MCF 10A (cell line): ENCODE results near the gene FREM1. TPM values are rescaled to one million over a fixed set of nuclear protein-coding genes. Genes with fewer than 3 reads are reported as not detected.

Source experiments
- BruUV-seq: library from RNA; stranded (reverse); fragments of 400-500 nt; replicated peaks from 2 replicates; lab custom pipeline; 2021; lab: Mats Ljungman, UMichigan
- CTCF ChIA-PET: fragments of 300-600 bp; sonication (Branson Sonifier 250); formaldehyde crosslinking; extraction: SDS; loops from one replicate; lab custom pipeline; 2021; ENCODE audit warnings: antibody characterized with exemption, inconsistent platforms; lab: Yijun Ruan, JAX
- POLR2A ChIA-PET: fragments of 300-600, 350-650 bp; sonication (Branson Sonifier 250); formaldehyde crosslinking; extraction: SDS; loops from one replicate; lab custom pipeline; 2020; ENCODE audit warnings: antibody characterized with exemption, inconsistent platforms; lab: Yijun Ruan, JAX
- DNase-seq: peaks from one replicate; pipeline ENCODE4 v3.0.0-alpha.2; 2018; ENCODE audit not compliant: unreplicated experiment
- H3K27ac Mint-ChIP-seq: one replicate; pipeline ENCODE4 v1.8.0; 2022; ENCODE audit warnings: mild to moderate bottlenecking, low read depth, mixed read lengths; ENCODE audit not compliant: unreplicated experiment
- H3K27me3 Mint-ChIP-seq: one replicate; pipeline ENCODE4 v1.8.0; 2022; ENCODE audit warnings: mixed read lengths; ENCODE audit not compliant: insufficient read depth, unreplicated experiment
- H3K36me3 Mint-ChIP-seq: one replicate; pipeline ENCODE4 v1.8.0; 2022; ENCODE audit warnings: mild to moderate bottlenecking, moderate library complexity, mixed read lengths; ENCODE audit not compliant: insufficient read depth, unreplicated experiment
- H3K4me1 Mint-ChIP-seq: one replicate; pipeline ENCODE4 v1.8.0; 2022; ENCODE audit warnings: mixed read lengths; ENCODE audit not compliant: insufficient read depth, unreplicated experiment
- H3K4me3 Mint-ChIP-seq: one replicate; pipeline ENCODE4 v1.8.0; 2022; ENCODE audit warnings: mild to moderate bottlenecking, moderate library complexity, mixed read lengths; ENCODE audit not compliant: unreplicated experiment
- H3K9me3 Mint-ChIP-seq: one replicate; pipeline ENCODE4 v1.8.0; 2022; ENCODE audit warnings: mixed read lengths; ENCODE audit not compliant: unreplicated experiment
- intact Hi-C: fragments of 100-400 bp; cut with micrococcal nuclease; formaldehyde crosslinking; loops from 2 replicates; pipeline ENCODE4 v1.14.1; 2022
- total RNA-seq: library from RNA; stranded (reverse); gene quantifications from 2 replicates; pipeline ENCODE4 v1.2.3, GENCODE V29; 2022
- TF ChIP-seq, protein P1 (sequence below): fragments of 200-600 bp; IDR thresholded peaks from one replicate; pipeline ENCODE4 v1.8.0; 2022; ENCODE audit warnings: antibody characterized with exemption, mild to moderate bottlenecking; ENCODE audit not compliant: unreplicated experiment

The FREM1 gene
- total RNA-seq, 1 experiment from 2014 or later: not detected

DNA sequence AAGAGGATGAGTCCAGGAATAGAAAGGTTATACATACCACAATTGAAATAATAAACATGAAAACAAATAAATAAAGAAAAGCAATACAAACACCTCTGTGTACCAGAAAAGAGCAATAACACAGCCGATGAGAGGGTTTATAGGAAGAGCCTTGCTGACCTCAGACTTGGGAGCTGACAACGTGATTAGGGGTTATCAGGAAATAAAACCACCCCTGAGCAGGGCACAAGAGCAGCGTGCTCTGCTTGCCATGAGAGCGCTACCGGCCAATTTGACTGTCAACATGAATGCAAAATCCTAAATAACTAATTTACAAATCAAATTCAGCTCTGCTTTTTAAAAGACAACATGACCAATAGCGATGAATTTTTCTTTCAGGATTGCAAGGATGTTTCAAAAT lies 2.6 kb upstream of the FREM1 start:
- intact Hi-C loops: no loop called here
- TF ChIP-seq, protein P1, sequence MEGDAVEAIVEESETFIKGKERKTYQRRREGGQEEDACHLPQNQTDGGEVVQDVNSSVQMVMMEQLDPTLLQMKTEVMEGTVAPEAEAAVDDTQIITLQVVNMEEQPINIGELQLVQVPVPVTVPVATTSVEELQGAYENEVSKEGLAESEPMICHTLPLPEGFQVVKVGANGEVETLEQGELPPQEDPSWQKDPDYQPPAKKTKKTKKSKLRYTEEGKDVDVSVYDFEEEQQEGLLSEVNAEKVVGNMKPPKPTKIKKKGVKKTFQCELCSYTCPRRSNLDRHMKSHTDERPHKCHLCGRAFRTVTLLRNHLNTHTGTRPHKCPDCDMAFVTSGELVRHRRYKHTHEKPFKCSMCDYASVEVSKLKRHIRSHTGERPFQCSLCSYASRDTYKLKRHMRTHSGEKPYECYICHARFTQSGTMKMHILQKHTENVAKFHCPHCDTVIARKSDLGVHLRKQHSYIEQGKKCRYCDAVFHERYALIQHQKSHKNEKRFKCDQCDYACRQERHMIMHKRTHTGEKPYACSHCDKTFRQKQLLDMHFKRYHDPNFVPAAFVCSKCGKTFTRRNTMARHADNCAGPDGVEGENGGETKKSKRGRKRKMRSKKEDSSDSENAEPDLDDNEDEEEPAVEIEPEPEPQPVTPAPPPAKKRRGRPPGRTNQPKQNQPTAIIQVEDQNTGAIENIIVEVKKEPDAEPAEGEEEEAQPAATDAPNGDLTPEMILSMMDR: no peak
- Mint-ChIP-seq H3K4me1 (no peaks in the 10 kb centered on the region), H3K27me3 (peaks cover 41% of the 10 kb centered on the region), H3K4me3 (no peak overlapping the region), H3K36me3 (no peaks in the 10 kb centered on the region), H3K9me3 (no peaks in the 10 kb centered on the region), H3K27ac (no peak overlapping the region)
- CTCF ChIA-PET: no interaction called here
- no TSS peak for BruUV-seq
- DNase-seq: no peak
- POLR2A ChIA-PET: no interaction called here

DNA sequence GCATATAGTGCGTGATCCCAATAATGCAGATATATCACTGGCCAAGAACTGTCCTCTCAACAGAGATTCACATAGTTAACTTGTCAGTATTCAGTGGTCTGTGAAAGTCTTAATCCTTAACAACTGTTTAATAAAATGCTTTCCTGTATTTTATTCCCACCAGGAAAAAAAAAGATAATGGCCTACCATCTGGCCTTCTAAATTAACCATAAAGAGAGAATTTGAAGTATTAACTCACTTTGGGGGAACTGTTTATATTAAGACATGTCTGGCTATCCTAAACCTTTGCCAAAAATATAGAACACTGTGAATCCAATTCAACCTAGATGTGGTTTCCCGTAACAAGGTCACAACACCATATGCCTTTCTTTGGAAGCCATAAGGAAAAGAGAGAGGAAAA lies 818 bp upstream of the FREM1 start:
- DNase-seq: no peak
- Mint-ChIP-seq H3K4me3 (no peak overlapping the region), H3K27ac (no peak overlapping the region), H3K36me3 (no peaks in the 10 kb centered on the region), H3K9me3 (no peaks in the 10 kb centered on the region), H3K27me3 (peaks cover 23% of the 10 kb centered on the region), H3K4me1 (no peaks in the 10 kb centered on the region)
- BruUV-seq: no TSS peak
- intact Hi-C loops: no loop called here
- TF ChIP-seq, protein P1: no peak
- ChIA-PET POLR2A (no interaction called here), CTCF (no interaction called here)

DNA sequence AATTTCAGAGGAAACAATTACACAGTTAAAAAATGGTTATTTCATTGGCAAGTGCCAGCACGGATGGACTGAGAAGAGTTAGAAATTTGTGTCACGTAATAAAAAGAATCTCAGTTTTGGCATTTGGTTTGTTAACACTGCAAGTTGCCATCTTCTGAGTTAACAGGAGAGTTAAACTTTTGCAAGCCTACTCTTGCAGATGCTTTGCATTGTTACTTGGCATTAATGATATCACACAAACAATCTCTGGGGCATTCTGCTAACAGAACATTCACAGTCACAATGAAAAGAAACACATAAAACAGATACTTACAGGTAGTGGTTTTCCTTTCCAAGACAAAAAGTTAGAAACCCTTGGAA lies 647 bp downstream of the FREM1 start:
- CTCF ChIA-PET: no interaction called here
- TF ChIP-seq, protein P1: no peak
- H3K27ac Mint-ChIP-seq: no peak overlapping the region
- no TSS peak for BruUV-seq
- no peaks in the 10 kb centered on the region for H3K4me1 Mint-ChIP-seq
- POLR2A ChIA-PET: no interaction called here
- H3K4me3 Mint-ChIP-seq: no peak overlapping the region
- no peak for DNase-seq
- peaks cover 14% of the 10 kb centered on the region for H3K27me3 Mint-ChIP-seq
- intact Hi-C loops: no loop called here
- no peaks in the 10 kb centered on the region for H3K9me3 Mint-ChIP-seq
- no peaks in the 10 kb centered on the region for H3K36me3 Mint-ChIP-seq

GRCh38 chr9:14909181-14909580 lies 1.0 kb downstream of the FREM1 start:
- Mint-ChIP-seq H3K36me3 (no peaks in the 10 kb centered on the region), H3K9me3 (no peaks in the 10 kb centered on the region), H3K4me3 (no peak overlapping the region), H3K27ac (no peak overlapping the region), H3K4me1 (no peaks in the 10 kb centered on the region), H3K27me3 (peaks cover 14% of the 10 kb centered on the region)
- TF ChIP-seq, protein P1: no peak
- intact Hi-C loops: no loop called here
- ChIA-PET POLR2A (no interaction called here), CTCF (interaction anchor here (0.6 to 0.7 kb wide), 2 partner anchors 62 to 69 kb away, joined by 3 read pairs; no protein-coding TSS in a partner anchor)
- no peak for DNase-seq
- no TSS peak for BruUV-seq
